Immature natural killer cell (primary cell): ENCODE measurements around the gene CLDN7. TPM values are rescaled to one million over a fixed set of nuclear protein-coding genes. Genes with fewer than 3 reads are reported as not detected.
"Not testable (repeated sequence)": the region's sequence is repeated elsewhere in the genome, so short reads cannot be mapped to it uniquely, and the experiment has no call there.

Source experiments
- DNase-seq, 3 donors: peaks; one replicate each; pipeline ENCODE4 v3.0.0; 2022; ENCODE audit warnings: mixed read lengths in 1 of 3
- H3K27ac Mint-ChIP-seq, 6 donors: one replicate each; pipeline ENCODE4 v1.8.0; 2020; ENCODE audit warnings: mixed read lengths in 6 of 6, mild to moderate bottlenecking in 5 of 6, inconsistent platforms in 4 of 6, moderate library complexity in 3 of 6
- H3K27me3 Mint-ChIP-seq, 3 donors: one replicate each; pipeline ENCODE4 v1.8.0; 2020 to 2021; ENCODE audit warnings: low read depth in 3 of 3, mild to moderate bottlenecking in 3 of 3, mixed read lengths in 3 of 3, moderate library complexity in 3 of 3, inconsistent platforms in 1 of 3
- H3K36me3 Mint-ChIP-seq, 3 donors: one replicate each; pipeline ENCODE4 v1.8.0; 2020; ENCODE audit warnings: mixed read lengths in 3 of 3, inconsistent platforms in 2 of 3, mild to moderate bottlenecking in 2 of 3
- H3K4me1 Mint-ChIP-seq, 2 donors: one replicate each; pipeline ENCODE4 v1.8.0; 2020; ENCODE audit warnings: inconsistent platforms in 2 of 2, mild to moderate bottlenecking in 2 of 2, mixed read lengths in 2 of 2, moderate library complexity in 1 of 2
- H3K4me3 Mint-ChIP-seq, 5 donors: one replicate each; pipeline ENCODE4 v1.8.0; 2020; ENCODE audit warnings: mild to moderate bottlenecking in 5 of 5, mixed read lengths in 5 of 5, inconsistent platforms in 3 of 5, moderate library complexity in 3 of 5
- H3K9me3 Mint-ChIP-seq, 6 donors: one replicate each; pipeline ENCODE4 v1.8.0; 2020; ENCODE audit warnings: mild to moderate bottlenecking in 6 of 6, mixed read lengths in 6 of 6, inconsistent platforms in 4 of 6, moderate library complexity in 3 of 6
- polyA plus RNA-seq, 3 donors: library from polyadenylated mRNA; unstranded; fragments of 300-500 nt; fragmentation: Illumina TruSeq; gene quantifications; one replicate each; pipeline ENCODE4 v1.2.3, GENCODE V29; 2021

The CLDN7 gene
- polyA plus RNA-seq, 3 donors from 2014 or later: 2.5 to 8.7 (median 3.7) TPM

DNA sequence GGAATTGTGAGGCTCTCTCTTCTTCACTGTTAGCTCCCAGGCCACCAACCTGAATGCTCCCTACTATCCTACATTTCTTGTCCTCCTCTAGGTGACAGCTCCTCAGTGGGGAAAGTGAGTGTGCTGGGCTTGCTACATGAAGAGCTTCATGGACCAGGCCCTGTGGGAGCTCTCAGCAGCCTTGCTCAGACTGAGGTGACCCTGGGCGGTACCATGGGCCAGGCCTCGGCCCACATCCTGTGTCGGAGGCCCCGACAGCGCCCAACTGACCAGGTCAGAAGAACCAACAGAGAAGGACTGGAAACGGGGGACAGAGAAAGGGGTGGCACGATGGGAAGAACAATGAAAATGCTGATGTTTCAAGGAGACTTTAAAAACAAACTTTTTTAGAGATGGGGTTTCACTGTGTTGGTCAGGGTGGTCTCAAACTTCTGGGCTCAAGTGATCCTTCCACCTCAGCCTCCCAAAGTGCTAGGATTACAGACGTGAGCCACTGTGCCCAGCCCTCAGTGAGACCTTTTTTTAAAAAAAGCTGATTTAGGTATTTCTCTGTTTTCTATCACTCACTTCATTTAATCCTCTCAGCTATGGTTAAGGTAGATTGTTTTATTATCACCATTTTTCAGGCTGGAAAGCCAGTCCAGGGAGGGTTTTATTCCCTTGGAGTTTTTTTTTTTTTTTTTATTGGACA is 5.4 kb downstream of the CLDN7 start:
- H3K36me3 Mint-ChIP-seq: peaks cover 9 to 27% (median 13%) of the 10 kb centered on the region in 3 donors

DNA sequence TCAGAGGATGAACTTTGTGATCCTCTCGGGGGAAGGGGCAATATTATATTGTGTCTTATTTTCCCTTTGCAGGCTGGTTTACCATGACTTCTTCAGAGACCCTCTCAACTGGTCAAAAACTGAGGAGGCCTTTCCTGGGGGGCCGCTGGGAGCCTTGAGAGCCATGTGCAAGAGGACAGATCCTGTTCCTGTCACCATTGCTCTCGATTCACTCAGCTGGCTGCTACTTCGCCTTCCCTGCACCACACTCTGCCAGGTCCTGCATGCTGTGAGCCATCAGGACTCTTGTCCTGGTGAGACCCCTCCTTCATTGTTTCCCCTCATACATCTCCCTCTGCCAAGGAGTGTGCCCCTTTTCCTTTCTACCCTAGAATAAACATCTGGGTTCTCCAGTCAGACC is 7.8 kb downstream of the CLDN7 start:
- Mint-ChIP-seq H3K27ac (peak overlapping the region in 3 of 6 donors; percentile 60 to 77 (median 70)), H3K4me1 (peaks cover 36 to 39% of the 10 kb centered on the region in 2 donors), H3K4me3 (peak overlapping the region in 1 of 5 donors; percentile 52), H3K9me3 (no peaks in the 10 kb centered on the region), H3K27me3 (peaks cover 11 to 13% (median 12%) of the 10 kb centered on the region in 3 donors), H3K36me3 (peaks cover 9 to 27% (median 13%) of the 10 kb centered on the region in 3 donors)
- DNase-seq: no peak

More for the DNA sequence above, 5.4 kb downstream of the CLDN7 start:
- peak overlapping the region in 2 of 6 donors; percentile 72 to 83 for H3K27ac Mint-ChIP-seq
- H3K27me3 Mint-ChIP-seq: peaks cover 9 to 14% (median 11%) of the 10 kb centered on the region in 3 donors
- no peak for DNase-seq
- H3K4me1 Mint-ChIP-seq: peaks cover 21 to 29% of the 10 kb centered on the region in 2 donors
- H3K9me3 Mint-ChIP-seq: no peaks in the 10 kb centered on the region
- H3K4me3 Mint-ChIP-seq: no peak overlapping the region

DNA sequence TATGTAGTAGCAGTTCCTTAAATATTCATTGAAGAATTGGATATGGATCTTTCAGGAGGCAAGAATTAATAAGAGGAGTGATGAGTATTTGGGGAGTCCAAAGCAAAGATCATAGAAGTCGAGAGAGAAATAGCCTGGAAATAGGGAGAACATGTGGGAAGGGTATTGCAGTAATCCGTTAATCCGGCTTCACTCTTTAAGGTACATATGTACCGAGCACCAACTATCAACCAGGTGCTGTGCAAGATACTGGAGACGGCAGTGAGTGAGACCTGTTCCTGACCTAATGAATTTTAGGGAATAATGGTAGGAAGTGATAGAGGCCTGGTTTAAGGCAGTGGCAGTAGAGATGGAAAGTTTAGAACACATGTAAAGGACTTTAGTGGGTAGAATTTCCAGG is 9.2 kb downstream of the CLDN7 start:
- peaks cover 44 to 51% of the 10 kb centered on the region in 2 donors for H3K4me1 Mint-ChIP-seq
- peak overlapping the region; percentile 96 to 98 (median 97) for H3K4me3 Mint-ChIP-seq
- H3K36me3 Mint-ChIP-seq: peaks cover 9 to 22% (median 13%) of the 10 kb centered on the region in 3 donors
- H3K27ac Mint-ChIP-seq: peak overlapping the region; percentile 99 to 100 (median 100)
- peaks cover 11 to 13% (median 12%) of the 10 kb centered on the region in 3 donors for H3K27me3 Mint-ChIP-seq
- DNase-seq: no peak
- H3K9me3 Mint-ChIP-seq: no peaks in the 10 kb centered on the region

DNA sequence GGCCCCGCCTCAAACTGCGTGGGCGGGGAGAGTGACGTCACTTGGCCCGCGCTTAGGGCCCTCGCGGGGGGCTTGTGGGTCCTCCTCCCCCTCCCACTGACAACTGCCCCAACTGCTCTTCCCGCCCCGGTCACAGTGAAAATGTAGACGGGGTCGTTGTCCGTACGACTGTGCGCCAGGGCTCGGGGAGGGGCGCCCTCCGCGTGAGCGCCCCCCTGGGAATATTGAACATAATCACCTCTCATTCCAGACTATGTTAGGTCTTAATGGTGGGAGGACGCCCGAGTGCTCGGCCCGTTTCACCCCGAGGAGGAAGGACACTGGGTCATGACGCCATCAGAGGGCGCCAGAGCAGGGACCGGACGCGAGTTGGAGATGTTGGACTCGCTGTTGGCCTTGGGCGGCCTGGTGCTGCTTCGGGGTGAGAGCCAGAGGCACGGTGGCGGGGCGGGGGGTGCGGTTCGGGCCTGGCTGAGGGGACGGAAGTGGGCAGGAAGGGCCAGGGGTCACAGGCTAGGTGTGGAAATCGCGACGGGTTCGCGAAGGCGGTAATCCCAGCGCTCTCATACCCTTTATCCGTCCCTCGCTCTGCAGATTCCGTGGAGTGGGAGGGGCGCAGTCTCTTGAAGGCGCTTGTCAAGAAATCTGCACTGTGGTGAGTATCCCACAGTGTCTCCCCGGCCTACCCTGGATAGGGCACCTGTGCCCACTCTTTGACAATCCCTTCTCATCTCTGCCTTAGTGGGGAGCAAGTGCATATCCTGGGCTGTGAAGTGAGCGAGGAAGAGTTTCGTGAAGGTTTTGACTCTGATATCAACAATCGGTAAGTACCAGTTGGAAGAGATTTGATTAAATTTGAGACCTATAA is 9.9 kb downstream of the CLDN7 start, which contains the start of gene ELP5:
Gene ELP5 (plus strand): TSS at position 40 of the 868 bp plus-strand sequence. CDS start 336 bp downstream, at position 376.
- Mint-ChIP-seq H3K4me1 (peaks cover 44 to 51% of the 10 kb centered on the region in 2 donors), H3K27ac (peak within 1 kb of the TSS; percentile 99 to 100 (median 100)), H3K4me3 (peak within 1 kb of the TSS; percentile 96 to 98 (median 97)), H3K27me3 (peaks cover 11 to 13% (median 12%) of the 10 kb centered on the region in 3 donors), H3K36me3 (peaks cover 9 to 22% (median 13%) of the 10 kb centered on the region in 3 donors), H3K9me3 (no peaks in the 10 kb centered on the region)
- peak; percentile 90 to 92 (median 91) for DNase-seq

DNA sequence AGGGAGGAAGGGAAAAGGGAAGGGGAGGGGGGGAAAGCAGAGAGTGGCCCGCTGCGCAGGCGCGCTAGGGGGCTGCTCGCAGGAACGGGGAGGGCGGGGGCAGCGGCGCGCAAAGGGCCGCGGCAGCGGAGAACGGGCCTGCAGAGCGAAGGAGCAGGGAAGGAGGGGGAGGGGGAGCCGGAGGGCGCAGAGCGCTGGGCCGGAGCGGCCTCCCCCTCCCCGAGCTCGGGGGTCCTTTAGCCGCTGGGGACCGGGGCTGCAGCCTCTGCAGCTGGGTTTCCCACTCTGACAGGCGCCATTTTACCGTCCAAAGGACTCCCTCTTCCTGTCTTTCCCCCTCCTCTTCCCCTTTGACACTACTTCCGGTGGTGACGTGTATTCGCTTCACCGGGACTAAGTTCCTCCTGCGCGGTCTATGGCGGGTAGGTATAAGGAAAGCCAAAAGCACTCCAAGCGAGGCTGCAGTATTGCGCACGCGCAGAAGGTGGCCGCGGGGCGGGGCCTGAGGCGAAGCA is 10.6 kb downstream of the CLDN7 start, which contains the start of gene CTDNEP1:
Gene CTDNEP1 (minus strand): TSS at position 74 of the 515 bp plus-strand sequence. CDS start 438 bp downstream, outside the sequence.
- H3K4me3 Mint-ChIP-seq: peak within 1 kb of the TSS; percentile 96 to 98 (median 97)
- peaks cover 11 to 13% (median 12%) of the 10 kb centered on the region in 3 donors for H3K27me3 Mint-ChIP-seq
- H3K27ac Mint-ChIP-seq: peak within 1 kb of the TSS; percentile 99 to 100 (median 100)
- H3K36me3 Mint-ChIP-seq: peaks cover 9 to 20% (median 11%) of the 10 kb centered on the region in 3 donors
- DNase-seq: peak; percentile 99
- no peaks in the 10 kb centered on the region for H3K9me3 Mint-ChIP-seq
- peaks cover 43 to 51% of the 10 kb centered on the region in 2 donors for H3K4me1 Mint-ChIP-seq

DNA sequence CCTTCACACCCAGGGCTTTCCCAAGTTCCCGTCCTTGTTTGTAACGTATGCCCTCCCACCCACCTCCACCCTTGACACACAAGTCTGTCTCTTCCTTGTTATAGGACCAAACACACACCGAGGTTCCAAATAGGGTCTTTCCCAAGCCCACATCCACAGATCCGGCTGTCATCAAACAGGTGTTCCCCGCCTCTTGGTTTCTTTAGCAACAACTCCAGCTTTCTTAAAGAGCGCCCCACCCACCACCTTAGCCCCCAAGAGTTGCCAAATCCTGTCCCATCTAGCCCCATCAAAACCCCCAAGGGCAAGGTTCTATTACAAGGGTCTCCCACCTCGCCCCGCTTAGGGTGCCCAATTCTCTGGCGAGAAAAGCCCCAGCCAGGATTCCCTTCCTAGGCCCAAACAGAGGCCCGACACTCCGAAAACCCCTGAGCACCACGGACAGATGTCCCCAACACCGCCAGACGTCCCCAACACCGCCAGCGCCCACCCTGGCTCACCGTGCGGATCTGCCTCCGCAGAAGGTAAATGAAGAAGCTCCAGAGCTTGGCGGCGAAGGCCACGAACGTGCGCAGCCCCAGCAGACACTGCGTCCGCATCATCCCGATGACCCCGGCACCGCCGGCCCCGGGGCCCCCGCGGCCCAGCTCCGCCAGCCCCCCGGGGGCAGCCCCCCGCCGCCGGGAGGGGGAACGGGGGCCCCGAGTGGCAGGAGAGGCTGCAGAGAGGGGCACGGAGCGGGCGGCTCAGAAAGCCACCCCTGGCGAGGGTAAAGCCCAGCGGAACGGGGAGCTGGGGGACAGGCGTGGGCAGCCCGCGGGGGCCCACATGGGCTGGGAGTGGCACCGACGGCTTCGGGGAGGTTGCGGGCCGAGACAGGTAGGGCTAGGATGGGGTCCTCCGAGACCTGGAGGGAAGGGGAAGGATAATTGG is 11.3 kb downstream of the CLDN7 start:
- H3K4me1 Mint-ChIP-seq: peaks cover 47 to 51% of the 10 kb centered on the region in 2 donors

DNA sequence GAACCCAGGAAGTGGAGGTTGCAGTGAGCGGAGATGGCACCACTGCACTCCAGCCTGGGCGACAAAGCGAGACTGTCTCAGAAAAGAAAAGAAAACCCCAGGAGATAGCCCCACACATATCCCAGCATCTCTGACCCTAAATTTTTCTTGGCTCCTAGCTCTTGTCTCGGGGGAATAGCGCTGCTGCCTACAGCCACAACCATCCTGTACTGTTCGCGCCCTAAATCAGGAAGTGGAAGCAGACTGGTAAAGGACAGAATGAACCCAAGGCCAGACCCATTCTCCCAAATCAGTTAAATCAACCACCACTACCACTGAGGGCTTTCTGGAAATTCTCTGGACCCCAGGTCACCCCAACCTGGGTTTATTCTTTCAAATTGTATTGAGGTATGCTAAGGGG is 12.4 kb downstream of the CLDN7 start:
- H3K27me3 Mint-ChIP-seq: peaks cover 11 to 12% (median 11%) of the 10 kb centered on the region in 3 donors
- peak overlapping the region in 5 of 6 donors; percentile 49 to 95 (median 64) for H3K27ac Mint-ChIP-seq
- no peaks in the 10 kb centered on the region for H3K9me3 Mint-ChIP-seq
- peaks cover 47 to 51% of the 10 kb centered on the region in 2 donors for H3K4me1 Mint-ChIP-seq
- DNase-seq: no peak
- H3K36me3 Mint-ChIP-seq: peaks cover 11 to 22% (median 18%) of the 10 kb centered on the region in 3 donors
- peak overlapping the region; percentile 91 to 93 (median 91) for H3K4me3 Mint-ChIP-seq

More for the DNA sequence above, 11.3 kb downstream of the CLDN7 start:
- Mint-ChIP-seq H3K9me3 (no peaks in the 10 kb centered on the region), H3K36me3 (peaks cover 13 to 21% (median 17%) of the 10 kb centered on the region in 3 donors), H3K4me3 (peak overlapping the region; percentile 96 to 98 (median 97)), H3K27me3 (peaks cover 11 to 12% (median 11%) of the 10 kb centered on the region in 3 donors), H3K27ac (peak overlapping the region; percentile 86 to 100 (median 94))
- DNase-seq: no peak

DNA sequence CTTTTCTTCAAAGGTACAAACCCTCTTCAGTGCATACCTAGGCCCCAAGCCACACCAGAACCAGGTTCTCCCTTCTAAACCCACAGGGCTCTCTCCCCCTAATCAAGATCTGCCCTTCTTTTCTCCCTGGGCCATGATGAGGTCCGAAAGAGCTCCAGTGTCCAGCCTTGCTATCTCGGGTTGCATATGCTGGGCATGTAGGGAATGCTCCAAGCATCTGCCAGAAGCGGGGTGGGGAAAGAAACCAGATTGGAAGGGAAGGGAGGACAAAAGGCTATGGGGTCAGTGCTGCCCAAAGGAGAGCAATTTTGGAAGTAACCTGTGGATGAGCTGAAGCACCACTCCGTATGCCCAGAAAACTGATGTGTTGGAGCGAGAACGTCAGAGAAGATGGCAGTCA is 13.1 kb downstream of the CLDN7 start:
- peaks cover 8 to 21% (median 17%) of the 10 kb centered on the region in 3 donors for H3K36me3 Mint-ChIP-seq
- H3K9me3 Mint-ChIP-seq: no peaks in the 10 kb centered on the region
- peak overlapping the region; percentile 40 to 93 (median 67) for H3K4me3 Mint-ChIP-seq
- peaks cover 11 to 12% (median 11%) of the 10 kb centered on the region in 3 donors for H3K27me3 Mint-ChIP-seq
- DNase-seq: no peak
- peak overlapping the region in 4 of 6 donors; percentile 46 to 70 (median 52) for H3K27ac Mint-ChIP-seq
- H3K4me1 Mint-ChIP-seq: peaks cover 45 to 51% of the 10 kb centered on the region in 2 donors

DNA sequence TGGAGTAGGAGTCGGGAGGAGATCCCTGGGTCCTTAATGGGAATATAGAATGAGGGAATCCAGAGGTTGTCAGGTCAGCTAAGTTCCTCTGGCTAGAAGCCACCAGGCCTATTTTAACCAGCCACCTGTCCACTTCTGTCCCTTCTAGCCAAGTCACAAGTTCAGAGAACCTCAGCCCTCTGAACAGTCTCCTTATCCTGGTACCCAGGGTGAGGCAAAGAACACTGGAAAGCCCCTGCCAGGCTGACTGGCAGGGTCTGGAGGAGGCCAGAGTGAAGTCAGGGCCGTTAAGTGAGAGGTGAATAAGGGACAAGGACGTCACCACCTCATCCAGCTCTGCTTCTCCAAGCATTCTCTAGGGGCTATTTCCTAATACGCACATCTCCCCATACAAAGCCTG is 13.5 kb downstream of the CLDN7 start:
- Mint-ChIP-seq H3K27ac (peak overlapping the region in 3 of 6 donors; percentile 36 to 54 (median 51)), H3K4me3 (peak overlapping the region in 2 of 5 donors; percentile 21 to 91), H3K9me3 (no peaks in the 10 kb centered on the region), H3K27me3 (peaks cover 11 to 12% (median 11%) of the 10 kb centered on the region in 3 donors), H3K36me3 (peaks cover 8 to 22% (median 18%) of the 10 kb centered on the region in 3 donors), H3K4me1 (peaks cover 42 to 47% of the 10 kb centered on the region in 2 donors)
- DNase-seq: no peak

DNA sequence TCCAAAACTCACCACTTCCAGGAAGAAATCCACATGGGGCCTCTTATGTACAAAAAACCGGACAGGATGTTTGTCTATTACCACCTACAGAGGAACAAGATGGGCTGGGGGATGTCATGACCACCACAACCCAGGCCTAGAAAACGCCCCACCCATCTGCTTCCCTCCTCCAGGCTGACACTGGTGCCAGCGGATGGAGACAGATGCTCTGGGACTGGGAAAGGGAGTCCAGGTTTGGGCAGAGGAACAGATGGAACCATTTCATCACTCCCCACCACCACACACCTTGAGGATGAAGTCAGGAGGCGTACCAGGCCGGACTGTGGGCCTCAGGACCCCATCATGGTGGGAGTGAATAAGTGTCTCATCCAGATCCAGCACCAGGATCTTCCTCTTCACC is 15.5 kb downstream of the CLDN7 start:
- peaks cover 6 to 17% (median 14%) of the 10 kb centered on the region in 3 donors for H3K27me3 Mint-ChIP-seq
- peak overlapping the region in 1 of 6 donors; percentile 48 for H3K27ac Mint-ChIP-seq
- H3K9me3 Mint-ChIP-seq: peaks cover 0 to 2% (median 0%) of the 10 kb centered on the region in 6 donors
- H3K4me1 Mint-ChIP-seq: peaks cover 41 to 47% of the 10 kb centered on the region in 2 donors
- DNase-seq: no peak
- H3K4me3 Mint-ChIP-seq: no peak overlapping the region
- peaks cover 8 to 20% (median 14%) of the 10 kb centered on the region in 3 donors for H3K36me3 Mint-ChIP-seq

DNA sequence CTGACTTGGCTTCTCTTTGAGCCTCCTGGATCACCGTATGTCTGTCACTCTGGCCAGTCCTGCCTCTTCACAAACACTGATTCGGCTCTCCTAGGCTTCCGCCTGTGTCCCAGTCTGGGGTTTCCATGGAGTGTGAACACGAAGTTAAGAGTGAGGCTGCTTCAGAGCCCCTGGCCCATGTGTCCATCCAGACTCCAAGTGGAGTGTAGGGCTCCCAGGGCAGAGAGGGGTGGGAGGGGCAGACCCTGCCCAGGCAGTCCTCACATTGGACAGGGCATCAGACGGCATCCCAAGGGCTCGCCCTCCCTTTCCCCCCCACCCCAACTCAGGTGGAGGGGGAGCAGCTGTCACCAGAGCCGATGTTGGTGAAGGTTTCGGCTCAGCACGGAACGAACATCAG is 18.4 kb downstream of the CLDN7 start:
- H3K27ac Mint-ChIP-seq: peak overlapping the region in 4 of 6 donors; percentile 72 to 96 (median 82)
- peaks cover 8 to 28% (median 14%) of the 10 kb centered on the region in 3 donors for H3K36me3 Mint-ChIP-seq
- H3K4me3 Mint-ChIP-seq: peak overlapping the region in 3 of 5 donors; percentile 38 to 99 (median 47)
- DNase-seq, H3K9me3 Mint-ChIP-seq: not testable (repeated sequence)
- peaks cover 43 to 47% of the 10 kb centered on the region in 2 donors for H3K4me1 Mint-ChIP-seq
- peaks cover 12 to 27% (median 19%) of the 10 kb centered on the region in 3 donors for H3K27me3 Mint-ChIP-seq

DNA sequence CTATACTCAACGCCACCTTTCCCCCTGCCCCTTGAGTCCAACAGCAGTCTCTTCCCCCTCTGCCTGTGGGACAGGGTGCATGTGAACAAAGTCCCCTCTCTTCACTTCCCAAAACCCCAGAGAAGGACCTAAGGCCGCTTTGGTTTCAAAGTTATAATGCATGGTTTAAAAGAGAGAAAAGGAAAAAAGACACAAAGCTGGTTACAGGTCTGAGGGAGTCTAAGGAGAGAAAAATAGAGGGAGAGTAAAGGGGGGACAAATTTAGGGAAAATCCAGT is 18.9 kb downstream of the CLDN7 start:
- peak overlapping the region; percentile 90 to 100 (median 95) for H3K27ac Mint-ChIP-seq
- H3K4me1 Mint-ChIP-seq: peaks cover 40 to 42% of the 10 kb centered on the region in 2 donors
- H3K27me3 Mint-ChIP-seq: peaks cover 12 to 29% (median 23%) of the 10 kb centered on the region in 3 donors
- H3K9me3 Mint-ChIP-seq: peaks cover 0 to 2% (median 0%) of the 10 kb centered on the region in 6 donors
- peaks cover 8 to 28% (median 14%) of the 10 kb centered on the region in 3 donors for H3K36me3 Mint-ChIP-seq
- peak overlapping the region; percentile 98 to 99 (median 98) for H3K4me3 Mint-ChIP-seq
- no peak for DNase-seq
